ENCODE measurements around the gene MT1E. TPM values are rescaled to one million over a fixed set of nuclear protein-coding genes. Genes with fewer than 3 reads are reported as not detected.
A peak's percentile ranks its signal among the peaks of the same experiment; 100 is the strongest.

Gene MT1E
- total RNA-seq, 3 donors from 2014 or later: 49.1 to 122 (median 71.4) TPM

DNA sequence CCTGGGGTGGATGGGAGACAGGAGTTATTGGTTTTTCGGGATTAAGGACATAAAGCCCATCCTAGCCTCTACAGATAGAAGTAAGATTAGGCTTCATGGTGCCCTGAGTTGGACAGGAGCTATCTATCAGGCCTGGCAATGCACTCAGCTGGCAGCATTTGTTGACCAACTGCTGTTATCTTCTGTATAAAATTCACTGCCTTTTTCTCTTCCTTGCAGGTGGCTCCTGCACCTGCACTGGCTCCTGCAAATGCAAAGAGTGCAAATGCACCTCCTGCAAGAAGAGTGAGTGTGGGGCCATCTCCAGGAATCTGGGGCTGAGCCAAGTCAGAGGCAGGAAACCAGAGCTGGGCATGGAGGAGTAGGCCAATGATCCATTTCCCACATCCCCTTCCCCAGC lies 13.5 kb downstream of the MT1E start:
- no peak for DNase-seq
- ATAC-seq: no peak
- Mint-ChIP-seq H3K9me3 (no peaks in the 10 kb centered on the region), H3K4me3 (no peak overlapping the region), H3K27me3 (ENCODE audit: low read depth) (peaks cover 61% of the 10 kb centered on the region), H3K36me3 (ENCODE audit: insufficient read depth) (no peaks in the 10 kb centered on the region), H3K4me1 (ENCODE audit: low read depth) (peaks cover 40% of the 10 kb centered on the region)

DNA sequence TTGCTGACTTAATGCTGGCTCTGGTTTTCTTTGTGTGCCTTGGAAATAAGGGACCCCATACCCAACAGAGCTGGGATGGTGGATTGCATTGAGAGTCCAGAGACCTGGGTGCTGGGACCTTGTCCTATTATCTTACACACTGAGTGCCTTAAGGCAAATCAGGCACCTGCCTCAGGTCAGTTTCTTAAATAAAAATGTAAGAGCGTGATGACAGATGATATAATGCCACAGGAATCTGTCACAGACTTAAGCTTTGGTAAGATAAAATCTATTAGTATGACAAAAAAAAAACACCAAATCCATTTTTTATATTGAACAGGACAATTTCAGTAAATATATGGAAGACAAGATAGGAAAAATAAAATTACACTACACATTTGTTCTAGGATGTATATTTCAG lies 14.5 kb downstream of the MT1E start:
- DNase-seq: no peak
- peaks cover 36% of the 10 kb centered on the region for H3K4me1 Mint-ChIP-seq (ENCODE audit: low read depth)
- peaks cover 50% of the 10 kb centered on the region for H3K27me3 Mint-ChIP-seq (ENCODE audit: low read depth)

GRCh38 chr16:56641166-56641565 lies 15.6 kb downstream of the MT1E start:
- H3K4me1 Mint-ChIP-seq (ENCODE audit: low read depth): peaks cover 29% of the 10 kb centered on the region
- DNase-seq: no peak
- peaks cover 43% of the 10 kb centered on the region for H3K27me3 Mint-ChIP-seq (ENCODE audit: low read depth)
- no peaks in the 10 kb centered on the region for H3K36me3 Mint-ChIP-seq (ENCODE audit: insufficient read depth)
- no peak overlapping the region for H3K4me3 Mint-ChIP-seq
- no peak for ATAC-seq
- H3K9me3 Mint-ChIP-seq: no peaks in the 10 kb centered on the region

More for the DNA sequence above, 14.5 kb downstream of the MT1E start:
- ATAC-seq: no peak
- Mint-ChIP-seq H3K4me3 (no peak overlapping the region), H3K9me3 (no peaks in the 10 kb centered on the region), H3K36me3 (ENCODE audit: insufficient read depth) (no peaks in the 10 kb centered on the region)

DNA sequence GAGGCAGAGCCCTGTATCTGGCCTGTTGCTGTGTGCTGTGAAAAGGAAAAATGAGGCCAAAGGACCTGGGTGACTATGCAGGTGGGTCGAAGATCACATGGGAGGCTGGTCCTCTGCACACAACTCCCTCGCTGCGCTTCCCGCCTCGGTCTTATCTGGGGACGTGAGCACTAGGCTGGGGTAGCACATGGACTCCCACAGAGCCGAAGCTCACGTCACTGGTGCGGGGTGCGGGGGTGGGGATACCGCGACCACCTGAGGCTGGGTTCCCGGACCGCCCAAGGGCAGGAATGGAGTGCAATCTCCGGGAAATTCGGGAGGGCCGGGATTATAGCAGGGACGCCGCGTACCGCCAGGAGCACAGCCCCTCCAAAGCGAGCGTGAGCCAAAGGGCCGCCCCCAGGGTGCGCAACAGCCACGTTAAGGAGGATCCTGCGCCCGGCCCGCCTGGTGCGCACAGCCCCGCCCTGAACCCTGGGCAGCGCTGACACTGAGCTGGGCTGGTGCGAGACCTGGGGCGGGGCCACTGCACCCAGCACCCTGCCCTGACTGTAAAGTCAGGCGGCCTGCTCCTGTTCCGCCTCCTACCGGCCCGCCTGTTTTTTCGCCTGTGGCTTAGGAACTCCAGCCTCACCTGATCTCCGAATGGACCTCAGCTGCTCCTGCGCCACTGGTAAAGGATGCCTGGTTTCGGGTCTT lies 17.6 kb downstream of the MT1E start:
- peaks cover 26% of the 10 kb centered on the region for H3K27me3 Mint-ChIP-seq (ENCODE audit: low read depth)
- peak overlapping the region; percentile 62 for H3K4me3 Mint-ChIP-seq

DNA sequence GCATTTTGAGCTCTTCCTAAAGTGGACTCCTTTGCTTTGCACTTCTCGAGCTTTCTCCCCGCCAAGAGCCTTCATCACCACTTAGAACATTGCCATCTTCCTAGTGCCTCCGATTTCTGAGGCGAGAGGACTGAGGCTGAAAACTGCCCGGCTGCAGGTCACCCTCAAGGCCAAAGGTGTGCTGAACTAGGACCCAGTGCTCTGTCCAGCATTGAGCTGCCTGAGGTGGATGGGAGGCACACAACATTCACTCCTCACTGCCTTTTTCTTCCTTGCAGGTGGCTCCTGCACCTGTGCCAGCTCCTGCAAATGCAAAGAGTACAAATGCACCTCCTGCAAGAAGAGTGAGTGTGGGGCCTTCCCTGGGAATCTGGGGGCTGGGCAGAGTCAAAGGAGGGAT lies 18.3 kb downstream of the MT1E start:
- peaks cover 26% of the 10 kb centered on the region for H3K27me3 Mint-ChIP-seq (ENCODE audit: low read depth)
- H3K4me3 Mint-ChIP-seq: peak overlapping the region; percentile 62

More for the DNA sequence above, 17.6 kb downstream of the MT1E start:
- ATAC-seq: peak; percentile 100
- DNase-seq: peak; percentile 68
- H3K36me3 Mint-ChIP-seq (ENCODE audit: insufficient read depth): no peaks in the 10 kb centered on the region
- H3K9me3 Mint-ChIP-seq: no peaks in the 10 kb centered on the region
- peaks cover 23% of the 10 kb centered on the region for H3K4me1 Mint-ChIP-seq (ENCODE audit: low read depth)

DNA sequence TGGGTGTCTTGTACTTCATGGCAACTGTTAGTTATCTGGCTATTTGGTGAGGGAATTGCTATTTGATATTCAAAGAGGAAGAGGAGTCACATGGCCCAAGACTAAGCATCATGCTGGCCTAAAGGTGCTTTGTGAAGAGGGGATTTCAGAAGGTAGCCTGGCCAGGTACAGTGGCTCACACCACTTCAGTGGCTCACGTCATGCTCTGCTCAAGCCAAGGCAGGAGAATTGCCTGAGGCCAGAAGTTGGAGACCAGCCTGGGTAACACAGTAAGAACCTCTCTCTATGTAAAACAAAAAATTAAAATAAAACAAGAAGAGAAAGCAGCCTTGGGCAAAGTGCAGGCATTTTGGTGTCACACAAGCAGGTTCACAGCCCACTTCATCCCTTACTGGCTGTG lies 19.7 kb downstream of the MT1E start:
- Mint-ChIP-seq H3K4me1 (ENCODE audit: low read depth) (peaks cover 21% of the 10 kb centered on the region), H3K4me3 (no peak overlapping the region), H3K9me3 (no peaks in the 10 kb centered on the region), H3K27me3 (ENCODE audit: low read depth) (peaks cover 18% of the 10 kb centered on the region), H3K36me3 (ENCODE audit: insufficient read depth) (no peaks in the 10 kb centered on the region)
- DNase-seq: no peak
- no peak for ATAC-seq

More for the DNA sequence above, 18.3 kb downstream of the MT1E start:
- Mint-ChIP-seq H3K4me1 (ENCODE audit: low read depth) (peaks cover 21% of the 10 kb centered on the region), H3K9me3 (no peaks in the 10 kb centered on the region), H3K36me3 (ENCODE audit: insufficient read depth) (no peaks in the 10 kb centered on the region)
- no peak for ATAC-seq
- DNase-seq: no peak

DNA sequence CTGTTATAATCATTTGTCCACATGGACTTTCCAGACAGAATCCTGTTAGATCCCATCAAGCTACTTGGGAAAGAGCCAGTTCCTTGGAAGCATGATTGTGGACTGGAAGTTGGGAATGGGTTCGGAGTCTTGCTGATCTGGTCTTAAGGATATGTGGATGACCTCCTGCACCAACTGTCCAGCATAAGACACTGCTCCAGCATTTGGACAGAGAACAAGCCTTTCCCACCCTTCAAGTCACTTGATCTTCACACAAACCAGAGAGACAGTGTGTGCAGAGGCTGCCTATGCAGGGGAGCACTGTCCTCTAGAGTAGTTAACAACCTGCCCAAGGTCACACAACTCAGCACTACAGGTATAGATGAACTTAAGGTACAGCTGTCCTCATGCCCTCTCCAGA lies 20.3 kb downstream of the MT1E start:
- Mint-ChIP-seq H3K4me1 (ENCODE audit: low read depth) (peaks cover 21% of the 10 kb centered on the region), H3K36me3 (ENCODE audit: insufficient read depth) (no peaks in the 10 kb centered on the region), H3K4me3 (no peak overlapping the region), H3K27me3 (ENCODE audit: low read depth) (peaks cover 14% of the 10 kb centered on the region), H3K9me3 (no peaks in the 10 kb centered on the region)
- no peak for ATAC-seq
- DNase-seq: no peak

GRCh38 chr16:56647641-56648431 lies 22.3 kb downstream of the MT1E start:
- Mint-ChIP-seq H3K4me3 (no peak overlapping the region), H3K36me3 (ENCODE audit: insufficient read depth) (no peaks in the 10 kb centered on the region), H3K4me1 (ENCODE audit: low read depth) (peaks cover 14% of the 10 kb centered on the region), H3K27me3 (ENCODE audit: low read depth) (peaks cover 15% of the 10 kb centered on the region), H3K9me3 (no peaks in the 10 kb centered on the region)
- ATAC-seq: no peak
- no peak for DNase-seq

DNA sequence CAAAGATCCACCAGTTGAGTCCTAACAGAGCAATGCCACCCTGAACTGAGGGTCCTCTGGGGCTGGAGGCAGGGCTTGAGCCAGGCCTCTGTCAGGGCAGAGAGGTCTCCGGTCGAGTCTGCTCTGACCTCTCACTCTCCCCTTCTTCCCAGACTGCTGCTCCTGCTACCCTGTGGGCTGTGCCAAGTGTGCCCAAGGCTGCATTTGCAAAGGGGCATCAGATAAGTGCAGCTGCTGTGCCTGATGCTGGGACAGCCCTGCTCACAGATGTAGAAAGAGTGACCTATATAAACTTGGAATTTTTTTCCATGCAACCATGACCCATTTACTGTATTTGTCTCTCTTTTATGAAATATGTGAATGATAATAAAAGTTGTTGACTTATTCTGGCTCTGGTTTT lies 23.7 kb downstream of the MT1E start:
- no peaks in the 10 kb centered on the region for H3K9me3 Mint-ChIP-seq
- peaks cover under 1% of the 10 kb centered on the region for H3K4me1 Mint-ChIP-seq (ENCODE audit: low read depth)
- DNase-seq (no peak), ATAC-seq (no peak)
- H3K27me3 Mint-ChIP-seq (ENCODE audit: low read depth): peaks cover 15% of the 10 kb centered on the region
- H3K36me3 Mint-ChIP-seq (ENCODE audit: insufficient read depth): no peaks in the 10 kb centered on the region
- no peak overlapping the region for H3K4me3 Mint-ChIP-seq

- Mint-ChIP-seq H3K36me3 (ENCODE audit: insufficient read depth) (no peaks in the 10 kb centered on the region), H3K4me1 (ENCODE audit: low read depth) (no peaks in the 10 kb centered on the region), H3K9me3 (no peaks in the 10 kb centered on the region), H3K27me3 (ENCODE audit: low read depth) (peaks cover 15% of the 10 kb centered on the region), H3K4me3 (no peak overlapping the region)
- DNase-seq: no peak
- ATAC-seq: no peak
Measured at GRCh38 chr16:56649820-56650219, 24.2 kb downstream of the MT1E start.

GRCh38 chr16:56651586-56651985 lies 26.0 kb downstream of the MT1E start, which contains the start of gene MT1B:
Gene MT1B, plus strand, starts transcription at chr16:56651886. Its CDS starts 68 bp downstream, at chr16:56651954.
- no peaks in the 10 kb centered on the region for H3K4me1 Mint-ChIP-seq (ENCODE audit: low read depth)
- no peak for ATAC-seq
- peaks cover 15% of the 10 kb centered on the region for H3K27me3 Mint-ChIP-seq (ENCODE audit: low read depth)
- H3K9me3 Mint-ChIP-seq: no peaks in the 10 kb centered on the region
- no peaks in the 10 kb centered on the region for H3K36me3 Mint-ChIP-seq (ENCODE audit: insufficient read depth)
- no peak for DNase-seq
- no peak within 1 kb of the TSS for H3K4me3 Mint-ChIP-seq

DNA sequence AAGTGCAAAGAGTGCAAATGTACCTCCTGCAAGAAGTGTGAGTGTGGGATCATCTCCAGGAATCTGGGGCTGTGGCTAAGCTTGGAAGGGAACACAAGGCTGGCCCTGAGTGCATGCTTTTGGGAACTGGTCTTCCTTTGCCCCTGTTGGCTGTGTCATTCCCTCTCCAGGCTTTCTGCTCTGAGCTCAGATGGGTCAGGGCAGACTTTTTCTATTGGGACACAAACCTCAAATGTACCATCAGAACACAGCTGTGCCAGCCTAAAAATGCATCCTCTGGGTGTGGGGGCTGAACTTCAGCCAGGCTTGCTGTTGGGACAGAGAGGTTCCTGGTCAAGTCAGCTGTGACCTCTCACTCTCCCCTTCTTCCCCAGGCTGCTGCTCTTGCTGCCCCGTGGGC lies 27.0 kb downstream of the MT1E start:
- Mint-ChIP-seq H3K4me1 (ENCODE audit: low read depth) (peaks cover 3% of the 10 kb centered on the region), H3K27me3 (ENCODE audit: low read depth) (peaks cover 12% of the 10 kb centered on the region), H3K4me3 (no peak overlapping the region), H3K9me3 (no peaks in the 10 kb centered on the region), H3K36me3 (ENCODE audit: insufficient read depth) (no peaks in the 10 kb centered on the region)
- DNase-seq (no peak), ATAC-seq (no peak)

GRCh38 chr16:56653218-56653617 lies 27.6 kb downstream of the MT1E start:
- Mint-ChIP-seq H3K36me3 (ENCODE audit: insufficient read depth) (no peaks in the 10 kb centered on the region), H3K9me3 (no peaks in the 10 kb centered on the region), H3K27me3 (ENCODE audit: low read depth) (peaks cover 12% of the 10 kb centered on the region), H3K4me1 (ENCODE audit: low read depth) (peaks cover 7% of the 10 kb centered on the region), H3K4me3 (no peak overlapping the region)
- ATAC-seq (no peak), DNase-seq (no peak)

GRCh38 chr16:56657555-56658326 lies 32.2 kb downstream of the MT1E start, which contains the start of gene MT1F:
Gene MT1F, plus strand, starts transcription at chr16:56657959. Its CDS starts 100 bp downstream, at chr16:56658059.
- Mint-ChIP-seq H3K36me3 (ENCODE audit: insufficient read depth) (no peaks in the 10 kb centered on the region), H3K27me3 (ENCODE audit: low read depth) (no peaks in the 10 kb centered on the region), H3K4me3 (peak within 1 kb of the TSS; percentile 94), H3K4me1 (ENCODE audit: low read depth) (peaks cover 25% of the 10 kb centered on the region), H3K9me3 (no peaks in the 10 kb centered on the region)
- ATAC-seq (peak; percentile 93 to 95), DNase-seq (peak; percentile 55)
